NCI-H446 (cell line): ENCODE data around the gene CLTA.
A peak's percentile ranks its signal among the peaks of the same experiment; 100 is the strongest.

Source experiments
- DNase-seq, 2 experiments: peaks; one replicate each; lab custom pipeline; 2025; lab: John Stamatoyannopoulos, UW

Gene CLTA, protein sequence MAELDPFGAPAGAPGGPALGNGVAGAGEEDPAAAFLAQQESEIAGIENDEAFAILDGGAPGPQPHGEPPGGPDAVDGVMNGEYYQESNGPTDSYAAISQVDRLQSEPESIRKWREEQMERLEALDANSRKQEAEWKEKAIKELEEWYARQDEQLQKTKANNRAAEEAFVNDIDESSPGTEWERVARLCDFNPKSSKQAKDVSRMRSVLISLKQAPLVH

DNA sequence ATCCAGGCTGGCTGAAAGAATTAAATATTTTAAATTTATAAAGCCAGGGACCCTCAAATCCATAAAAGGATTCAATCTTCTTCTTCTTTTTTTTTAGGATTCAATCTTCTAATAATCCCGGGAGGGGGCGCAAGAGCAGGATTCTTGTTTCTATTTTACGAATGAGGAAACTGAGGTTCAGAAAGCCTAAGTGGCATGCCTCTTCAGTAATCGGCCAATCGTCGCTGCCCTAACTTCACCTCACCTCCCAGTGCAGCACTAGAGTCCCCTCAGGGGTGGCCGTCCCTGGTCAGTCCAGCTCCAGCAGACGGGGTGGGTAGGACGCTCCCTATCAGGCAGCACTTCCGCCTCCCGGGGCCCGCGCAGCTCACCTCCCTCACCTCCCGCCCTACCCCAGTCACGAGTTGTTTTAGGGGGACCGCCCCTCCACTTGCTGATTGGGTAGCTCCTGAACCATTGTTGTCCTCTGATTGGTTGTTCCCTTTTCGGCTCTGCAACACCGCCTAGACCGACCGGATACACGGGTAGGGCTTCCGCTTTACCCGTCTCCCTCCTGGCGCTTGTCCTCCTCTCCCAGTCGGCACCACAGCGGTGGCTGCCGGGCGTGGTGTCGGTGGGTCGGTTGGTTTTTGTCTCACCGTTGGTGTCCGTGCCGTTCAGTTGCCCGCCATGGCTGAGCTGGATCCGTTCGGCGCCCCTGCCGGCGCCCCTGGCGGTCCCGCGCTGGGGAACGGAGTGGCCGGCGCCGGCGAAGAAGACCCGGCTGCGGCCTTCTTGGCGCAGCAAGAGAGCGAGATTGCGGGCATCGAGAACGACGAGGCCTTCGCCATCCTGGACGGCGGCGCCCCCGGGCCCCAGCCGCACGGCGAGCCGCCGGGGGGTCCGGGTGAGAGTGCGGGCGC is at the start of gene CLTA:
TSS of gene CLTA (plus strand) at position 534 of the 902 bp plus-strand sequence. CDS start at position 670, 136 bp downstream.
- DNase-seq, result peak; percentile 98 to 99

DNA sequence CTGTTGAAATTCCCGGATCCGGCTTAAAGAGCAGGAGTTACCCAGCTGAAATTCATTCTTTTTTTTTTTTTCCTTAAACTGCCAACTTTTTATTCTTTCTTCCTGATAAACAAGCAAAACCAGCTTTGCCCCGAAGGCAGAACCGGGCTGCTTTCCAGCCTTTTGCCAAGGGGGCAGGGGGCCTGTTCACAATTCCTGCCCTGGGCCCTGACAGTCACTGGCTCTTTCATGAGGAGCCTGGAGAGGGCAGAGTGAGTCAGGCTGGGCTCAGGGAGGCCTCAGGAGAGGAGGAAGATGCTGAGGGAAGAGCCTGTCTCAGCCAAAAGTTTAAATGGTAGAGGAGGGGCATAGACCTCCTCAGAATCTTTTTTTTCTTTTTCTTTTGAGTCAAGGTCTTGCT is 49.4 kb upstream of the CLTA start:
- DNase-seq, result no peak

DNA sequence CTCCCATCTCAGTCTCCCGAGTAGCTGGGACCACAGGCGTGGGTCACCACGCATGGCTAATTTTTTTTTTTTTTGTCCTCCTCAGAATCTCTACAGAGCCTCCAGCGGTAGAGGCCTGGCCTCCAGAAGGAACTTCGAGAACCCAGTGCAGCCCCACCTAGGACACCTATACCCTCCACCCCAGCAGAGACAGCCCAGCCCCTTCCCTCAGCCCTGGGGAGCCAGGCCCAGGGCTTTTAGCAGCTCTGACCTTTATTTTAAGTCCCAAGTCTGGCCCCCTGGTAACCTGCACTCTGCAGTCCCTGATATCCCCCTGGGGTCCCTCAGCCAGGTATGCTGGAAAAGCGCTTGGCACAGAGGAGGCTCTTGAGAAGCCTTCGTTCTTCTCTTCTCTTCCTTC is 49.0 kb upstream of the CLTA start:
- DNase-seq, result no peak

DNA sequence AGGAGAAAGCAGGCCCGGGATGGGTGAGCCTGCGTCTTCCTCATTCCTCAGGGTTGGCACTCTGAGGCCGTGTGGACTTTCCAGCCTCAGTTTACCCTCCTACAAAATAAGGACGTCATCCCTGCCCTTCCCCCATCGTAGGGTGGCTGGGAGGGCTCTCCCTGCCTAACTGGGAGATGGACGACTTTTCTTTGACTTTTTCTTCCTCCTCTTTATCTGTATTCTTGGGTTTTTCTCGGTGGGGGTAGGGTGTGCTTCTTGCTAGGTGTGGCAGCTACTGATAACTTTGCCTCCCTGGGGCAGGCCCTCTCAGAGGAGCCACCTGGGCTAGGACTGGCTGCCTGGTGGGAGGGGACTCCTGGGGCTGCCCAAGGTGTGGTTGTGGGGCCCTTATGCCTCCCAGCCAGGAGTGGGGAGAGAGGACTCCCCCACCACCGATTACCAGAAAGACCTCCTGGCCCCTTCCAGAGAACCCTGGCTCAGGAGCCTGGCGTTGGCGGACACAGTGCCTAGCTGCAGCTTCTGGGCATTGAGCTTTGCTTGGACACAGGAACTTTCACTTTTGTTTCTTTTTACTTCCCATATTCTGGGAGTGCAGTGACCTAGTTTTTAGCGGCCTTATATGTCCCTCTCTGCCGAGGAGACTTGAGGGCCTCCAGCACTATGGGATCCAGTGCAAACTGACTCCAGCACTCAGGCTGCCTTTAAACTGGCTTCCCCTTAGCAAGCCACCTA is 48.0 kb upstream of the CLTA start:
- DNase-seq, result no peak

- DNase-seq, result no peak
Measured at GRCh38 chr9:36143245-36143641, 47.5 kb upstream of the CLTA start.

DNA sequence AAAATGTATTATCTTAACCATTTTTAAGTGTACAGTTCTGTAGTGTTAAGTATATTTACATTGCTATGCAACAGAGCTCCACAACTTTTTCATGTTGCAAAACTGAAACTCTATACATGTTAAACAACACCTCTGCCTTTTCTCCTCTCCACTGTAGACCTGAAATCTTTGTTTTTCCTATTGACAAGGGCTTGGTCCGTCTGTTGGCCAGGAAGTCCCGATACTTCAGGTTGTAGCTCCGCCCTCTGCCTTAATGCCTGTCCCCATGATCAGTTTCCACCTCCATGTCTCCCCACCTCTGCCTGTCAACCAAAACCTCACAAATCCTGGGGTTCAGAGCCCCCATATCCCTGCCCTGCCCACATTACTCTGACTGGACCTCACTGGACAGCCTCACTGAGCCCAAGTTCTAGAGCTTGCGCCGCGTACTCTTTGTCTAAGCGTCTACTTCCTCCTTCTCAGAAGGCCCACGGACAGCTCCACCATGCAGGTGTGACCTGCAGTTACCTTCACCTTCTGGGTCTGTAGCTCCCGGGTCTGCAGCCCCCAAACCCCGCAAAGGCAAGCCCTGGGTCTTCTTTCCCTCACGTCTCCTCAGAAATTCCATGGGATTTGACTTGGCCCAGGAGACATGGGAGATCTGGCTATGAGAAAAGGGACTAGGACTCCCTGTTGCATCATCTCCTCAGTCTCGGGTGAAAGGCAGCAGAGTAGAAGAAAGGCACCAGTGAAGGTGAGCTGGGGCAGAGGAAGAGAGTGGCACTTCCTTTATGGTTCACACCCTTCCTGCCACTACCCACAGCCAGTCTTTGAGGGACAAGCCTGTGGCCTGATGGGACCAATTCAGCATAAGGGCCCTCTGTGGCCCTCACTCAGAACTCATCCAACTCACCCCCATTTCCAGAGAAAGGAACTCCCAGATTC is 46.1 kb upstream of the CLTA start:
- DNase-seq, result no peak

DNA sequence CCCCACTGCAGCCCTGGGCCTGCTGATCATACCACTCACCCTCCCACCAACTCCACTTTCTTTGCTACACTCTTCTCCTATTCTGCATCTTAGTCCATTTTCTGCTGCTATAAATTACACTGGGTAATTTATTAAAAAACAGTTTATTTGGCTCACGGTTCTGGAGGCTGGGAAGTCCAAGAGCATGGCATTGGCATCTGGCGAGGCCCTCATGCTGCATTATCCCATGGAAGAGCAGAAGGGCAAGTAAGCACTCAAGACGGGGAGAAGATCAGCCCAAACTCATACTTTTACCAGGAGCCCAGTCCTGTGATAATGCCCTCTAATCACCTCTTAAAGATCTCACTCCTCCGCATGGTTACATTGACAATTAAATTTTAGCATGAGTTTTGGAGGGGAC is 44.8 kb upstream of the CLTA start:
- no peak for DNase-seq

- no peak for DNase-seq
Measured at GRCh38 chr9:36146651-36147050, 44.1 kb upstream of the CLTA start.

- DNase-seq, result no peak
Measured at GRCh38 chr9:36147441-36148175, 43.1 kb upstream of the CLTA start.

GRCh38 chr9:36148311-36149051 is 42.2 kb upstream of the CLTA start:
- peak; percentile 28 to 85 for DNase-seq

DNA sequence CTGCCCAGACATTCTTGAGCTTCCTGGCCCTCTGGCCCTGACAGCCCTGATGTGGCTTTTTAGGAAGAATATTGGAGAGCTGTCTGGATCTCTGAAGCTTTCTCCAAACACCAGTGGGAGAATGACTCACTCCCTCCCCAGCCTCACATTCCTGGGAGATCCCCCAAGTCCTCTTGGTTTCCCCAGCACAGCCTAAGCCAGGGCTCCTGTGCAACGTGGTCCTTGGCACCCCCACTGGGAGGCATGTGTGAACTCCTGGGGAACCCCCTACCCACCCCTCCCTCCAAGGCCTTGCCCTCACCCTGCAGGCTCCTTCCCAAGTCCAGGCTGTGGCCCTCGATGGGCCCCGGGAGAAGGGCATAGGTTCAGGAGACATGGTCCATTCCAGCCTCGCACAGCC is 41.5 kb upstream of the CLTA start:
- no peak for DNase-seq

DNA sequence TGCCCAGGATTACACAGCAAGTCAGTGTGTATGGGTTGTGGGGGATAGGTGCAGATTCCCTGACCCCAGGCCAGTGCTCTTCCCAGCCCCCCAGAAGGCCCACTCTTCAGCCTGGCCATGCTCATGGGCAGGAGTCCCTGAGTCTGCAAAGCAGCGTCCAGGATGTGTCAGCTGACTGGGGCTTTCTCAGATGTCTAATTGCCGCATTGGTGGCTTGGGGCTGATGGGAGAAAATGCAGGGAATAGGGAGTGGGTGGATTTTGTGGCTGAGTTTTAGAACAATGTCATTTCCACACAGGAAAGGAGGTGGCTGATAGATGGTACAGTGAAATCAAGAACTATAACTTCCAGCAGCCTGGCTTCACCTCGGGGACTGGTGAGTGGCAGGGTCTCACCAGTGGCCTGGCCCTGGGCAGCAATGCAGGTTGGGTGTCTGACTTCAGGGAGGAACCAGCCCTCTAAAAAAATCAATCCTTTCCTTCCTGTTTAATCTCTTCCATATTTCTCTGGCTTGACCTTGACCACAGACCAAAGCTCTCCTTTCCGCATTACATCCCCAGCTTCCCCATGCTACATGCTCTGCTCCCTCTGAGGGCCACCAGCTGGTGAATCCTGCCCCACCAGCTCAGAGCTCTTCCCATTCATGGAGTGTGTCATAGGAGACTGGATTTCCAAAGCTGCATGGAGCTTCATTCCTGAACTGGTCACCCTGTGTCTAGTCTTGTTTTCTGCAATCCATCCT is 40.0 kb upstream of the CLTA start:
- no peak for DNase-seq

GRCh38 chr9:36151316-36152210 is 39.2 kb upstream of the CLTA start:
- DNase-seq, result no peak

- no peak for DNase-seq
Measured at GRCh38 chr9:36152741-36153438, 37.8 kb upstream of the CLTA start.

- no peak for DNase-seq
Measured at GRCh38 chr9:36153746-36154145, 37.0 kb upstream of the CLTA start.

- peak; percentile 6 to 34 for DNase-seq
Measured at GRCh38 chr9:36154331-36154952, 36.3 kb upstream of the CLTA start.

- no peak for DNase-seq
Measured at GRCh38 chr9:36156116-36156515, 34.6 kb upstream of the CLTA start.
